Measurements from ENCODE around the gene PLA2G4F.

- TF ChIP-seq SIN3A (IDR thresholded peaks at IDR 0.05; ENCODE audit: borderline replicate concordance, insufficient read depth, low read length): no peak
- no peak for TF ChIP-seq POLR2AphosphoS5 (IDR thresholded peaks at IDR 0.05; ENCODE audit: low read depth, low read length)
- TF ChIP-seq TAF1 (IDR thresholded peaks at IDR 0.05; ENCODE audit: borderline replicate concordance, insufficient read depth, low read length): no peak
- TF ChIP-seq, protein P1, sequence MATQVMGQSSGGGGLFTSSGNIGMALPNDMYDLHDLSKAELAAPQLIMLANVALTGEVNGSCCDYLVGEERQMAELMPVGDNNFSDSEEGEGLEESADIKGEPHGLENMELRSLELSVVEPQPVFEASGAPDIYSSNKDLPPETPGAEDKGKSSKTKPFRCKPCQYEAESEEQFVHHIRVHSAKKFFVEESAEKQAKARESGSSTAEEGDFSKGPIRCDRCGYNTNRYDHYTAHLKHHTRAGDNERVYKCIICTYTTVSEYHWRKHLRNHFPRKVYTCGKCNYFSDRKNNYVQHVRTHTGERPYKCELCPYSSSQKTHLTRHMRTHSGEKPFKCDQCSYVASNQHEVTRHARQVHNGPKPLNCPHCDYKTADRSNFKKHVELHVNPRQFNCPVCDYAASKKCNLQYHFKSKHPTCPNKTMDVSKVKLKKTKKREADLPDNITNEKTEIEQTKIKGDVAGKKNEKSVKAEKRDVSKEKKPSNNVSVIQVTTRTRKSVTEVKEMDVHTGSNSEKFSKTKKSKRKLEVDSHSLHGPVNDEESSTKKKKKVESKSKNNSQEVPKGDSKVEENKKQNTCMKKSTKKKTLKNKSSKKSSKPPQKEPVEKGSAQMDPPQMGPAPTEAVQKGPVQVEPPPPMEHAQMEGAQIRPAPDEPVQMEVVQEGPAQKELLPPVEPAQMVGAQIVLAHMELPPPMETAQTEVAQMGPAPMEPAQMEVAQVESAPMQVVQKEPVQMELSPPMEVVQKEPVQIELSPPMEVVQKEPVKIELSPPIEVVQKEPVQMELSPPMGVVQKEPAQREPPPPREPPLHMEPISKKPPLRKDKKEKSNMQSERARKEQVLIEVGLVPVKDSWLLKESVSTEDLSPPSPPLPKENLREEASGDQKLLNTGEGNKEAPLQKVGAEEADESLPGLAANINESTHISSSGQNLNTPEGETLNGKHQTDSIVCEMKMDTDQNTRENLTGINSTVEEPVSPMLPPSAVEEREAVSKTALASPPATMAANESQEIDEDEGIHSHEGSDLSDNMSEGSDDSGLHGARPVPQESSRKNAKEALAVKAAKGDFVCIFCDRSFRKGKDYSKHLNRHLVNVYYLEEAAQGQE (IDR thresholded peaks at IDR 0.05; ENCODE audit: insufficient read depth in 1 of 2, low read depth in 2 of 2, low read length in 2 of 2): no peak
Observed at GRCh38 chr15:42151141-42151561, 5.3 kb downstream of the PLA2G4F start.
